HepG2 (cell line): ENCODE data around the gene PACS1. TPM values are rescaled to one million over a fixed set of nuclear protein-coding genes. Genes with fewer than 3 reads are reported as not detected.

Source experiments
- ATAC-seq: fragments of 200-7000 bp; cut with Tn5 transposase; 3 replicates; pipeline ENCODE4 v1.9.1; 2020; ENCODE audit warnings: mild to moderate bottlenecking, moderate library complexity
- BruUV-seq: library from RNA; stranded (reverse); fragments of 400-500 nt; replicated peaks from 2 replicates; lab custom pipeline; 2021; lab: Mats Ljungman, UMichigan
- CTCF ChIA-PET: fragments of 300-600 bp; formaldehyde crosslinking; extraction: SDS; loops from one replicate; lab custom pipeline; 2021; ENCODE audit warnings: low total read pairs, inconsistent platforms, low intra/inter-chr PET ratio; lab: Yijun Ruan, JAX
- POLR2A ChIA-PET: fragments of 350-600 bp; sonication (Branson Sonifier 250); formaldehyde crosslinking; loops from one replicate; lab custom pipeline; 2020; ENCODE audit warnings: antibody characterized with exemption, inconsistent platforms; lab: Yijun Ruan, JAX
- DNase-seq: peaks from one replicate; pipeline ENCODE4 v3.0.0-alpha.2; 2015; ENCODE audit warnings: low spot score
- FAIRE-seq: peaks from 3 replicates; lab custom pipeline; 2011; peaks lifted over from hg19 to GRCh38; lab: Jason Lieb, UNC
- H2AFZ ChIP-seq: one replicate; pipeline ENCODE4 v1.6.1; 2011; ENCODE audit warnings: low read length, inconsistent platforms
- H3K27ac ChIP-seq: fragments of 300-600 bp; 3 replicates; pipeline ENCODE4 v1.8.0; 2011; ENCODE audit warnings: mixed run types, mild to moderate bottlenecking, mixed read lengths, low read length, inconsistent platforms; ENCODE audit not compliant: insufficient read depth; ENCODE audit errors: extremely low read length
- H3K27me3 ChIP-seq, 2 experiments: fragments of 200-600 bp in 1 of 2; 2 replicates in 1 of 2; 3 replicates in 1 of 2; pipeline versions ENCODE4 v1.6.0 to v1.8.0; 2011; ENCODE audit warnings: low read length in 2 of 2, mild to moderate bottlenecking in 2 of 2, moderate library complexity in 2 of 2, inconsistent platforms in 1 of 2; ENCODE audit not compliant: insufficient read depth in 2 of 2, control insufficient read depth in 1 of 2
- H3K36me3 ChIP-seq, 2 experiments: fragments of 200-600 bp in 1 of 2; replicated peaks in 1 of 2; 2 replicates in 1 of 2; 3 replicates in 1 of 2; pipeline versions ENCODE4 v1.5.1 to v1.8.0; 2011; ENCODE audit warnings: low read length in 2 of 2, inconsistent platforms in 1 of 2; ENCODE audit not compliant: insufficient read depth in 2 of 2, control insufficient read depth in 1 of 2
- H3K4me1 ChIP-seq: 2 replicates; pipeline ENCODE4 v1.5.1; 2012; ENCODE audit warnings: low read length, inconsistent platforms; ENCODE audit not compliant: insufficient read depth
- H3K4me2 ChIP-seq: 2 replicates; pipeline ENCODE4 v1.6.0; 2011; ENCODE audit warnings: low read depth, low read length, inconsistent platforms
- H3K4me3 ChIP-seq, 3 experiments: fragments of 200-600 bp in 1 of 3; sonication (generic), shearing (Covaris generic) in 1 of 3; replicated peaks in 1 of 3; 2 replicates each; pipeline ENCODE4 v1.5.1; 2011 to 2016; ENCODE audit warnings: low read length in 3 of 3, inconsistent platforms in 2 of 3, low read depth in 2 of 3, mild to moderate bottlenecking in 2 of 3, control low read depth in 1 of 3, mixed read lengths in 1 of 3; ENCODE audit not compliant: insufficient read depth in 1 of 3
- H3K79me2 ChIP-seq: one replicate; pipeline ENCODE4 v1.6.1; 2011; ENCODE audit warnings: low read length, inconsistent platforms; ENCODE audit not compliant: insufficient read depth
- H3K9ac ChIP-seq: 2 replicates; pipeline ENCODE4 v1.6.0; 2011; ENCODE audit warnings: mild to moderate bottlenecking, low read depth, low read length, inconsistent platforms; ENCODE audit not compliant: insufficient read depth
- H3K9me3 ChIP-seq: 2 replicates; pipeline ENCODE4 v1.5.1; 2012; ENCODE audit warnings: mild to moderate bottlenecking, low read length
- H4K20me1 ChIP-seq: 2 replicates; pipeline ENCODE4 v1.6.0; 2011; ENCODE audit warnings: inconsistent platforms, mild to moderate bottlenecking, low read length, moderate library complexity; ENCODE audit not compliant: insufficient read depth
- FOXJ3 ChIP-seq: sonication (generic); formaldehyde crosslinking; IDR thresholded peaks from 2 replicates; pipeline ENCODE4 v1.4.0; 2020; ENCODE audit warnings: missing genetic modification reagents, mild to moderate bottlenecking, borderline replicate concordance
- FUBP1 ChIP-seq: sonication (generic); formaldehyde crosslinking; IDR thresholded peaks from 2 replicates; pipeline ENCODE4 v1.5.1; 2020; ENCODE audit warnings: missing genetic modification reagents, mild to moderate bottlenecking, borderline replicate concordance
- GMEB2 ChIP-seq: IDR thresholded peaks from 2 replicates; pipeline ENCODE4 v1.6.1; 2016; ENCODE audit warnings: missing biosample characterization, missing genetic modification reagents, low read depth
- GTF2F1 ChIP-seq: fragments of 150-350 bp; IDR thresholded peaks from 2 replicates; pipeline ENCODE4 v1.6.1; 2014; ENCODE audit warnings: low read length
- ISX ChIP-seq: sonication (generic); formaldehyde crosslinking; conservative IDR thresholded peaks from 2 replicates; pipeline ENCODE4 v1.5.0; 2020; ENCODE audit warnings: missing genetic modification reagents
- REST ChIP-seq, 2 experiments: IDR thresholded peaks; 2 replicates each; pipeline ENCODE4 v1.6.1; 2011 to 2012; ENCODE audit warnings: low read length in 2 of 2, borderline replicate concordance in 1 of 2, low read depth in 1 of 2, mild to moderate bottlenecking in 1 of 2, moderate library complexity in 1 of 2
- SIX1 ChIP-seq: sonication (generic); formaldehyde crosslinking; IDR thresholded peaks from 2 replicates; pipeline ENCODE4 v1.4.0; 2020; ENCODE audit warnings: missing genetic modification reagents, borderline replicate concordance
- TCF7L2 ChIP-seq: IDR thresholded peaks from 2 replicates; pipeline ENCODE4 v1.6.1; 2011; ENCODE audit warnings: mild to moderate bottlenecking, low read depth, low read length, moderate library complexity
- U2AF2 ChIP-seq: fragments of 200-400 bp; formaldehyde crosslinking; IDR thresholded peaks from 2 replicates; pipeline ENCODE4 v1.6.1; 2017; ENCODE audit warnings: low read depth, mild to moderate bottlenecking, low read length
- ZBED4 ChIP-seq: sonication (generic); formaldehyde crosslinking; IDR thresholded peaks from 2 replicates; pipeline ENCODE4 v1.4.0; 2020; ENCODE audit warnings: missing genetic modification reagents, borderline replicate concordance
- ZSCAN5A ChIP-seq: sonication (generic); formaldehyde crosslinking; IDR thresholded peaks from 2 replicates; pipeline ENCODE4 v1.8.0; 2022; ENCODE audit warnings: mild to moderate bottlenecking, missing genetic modification reagents, borderline replicate concordance
- WGBS: methylation state at CpG from one replicate; pipeline ENCODE4 v1.1.6; 2017; ENCODE audit warnings: low lambda C conversion rate; 5-methylcytosine and 5-hydroxymethylcytosine counted together
- in situ Hi-C: cut with HindIII; loops from 2 replicates; pipeline ENCODE4 v1.10.0; 2017; ENCODE audit warnings: low pct_unique_long_range_greater_than_20kb; ENCODE audit not compliant: extremely low pct_ligation_motif_present
- intact Hi-C: fragments of 100-400 bp; cut with micrococcal nuclease; formaldehyde crosslinking; loops from one replicate; pipeline ENCODE4 v1.10.0; 2022; ENCODE audit not compliant: unreplicated experiment
- polyA plus RNA-seq, 8 experiments: library from polyadenylated mRNA; depleted of rRNA in 3 of 8; stranded (reverse) in 7 of 8; unstranded in 1 of 8; fragments of >200 nt; fragmentation: Illumina TruSeq in 4 of 8; extraction: Trizol in 4 of 8; gene quantifications; 2 replicates each; pipeline versions ENCODE4 v1.2.1 to v1.2.3, GENCODE V29; 2011 to 2016; ENCODE audit warnings: low read depth in 4 of 8, missing spikeins in 1 of 8, mixed read lengths in 1 of 8; ENCODE audit not compliant: insufficient read depth in 1 of 8
- total RNA-seq, 5 experiments: library from RNA; depleted of rRNA; stranded (reverse); fragments of >200 nt; fragmentation: Illumina TruSeq; extraction: Trizol; gene quantifications; 2 replicates each; pipeline ENCODE4 v1.2.3, GENCODE V29; 2016; ENCODE audit warnings: low read depth in 1 of 5

Gene PACS1
- total and polyA plus RNA-seq, 2 of the 13 experiments (the other 11 are each of a cell fraction or from before 2014, with no cell fraction given), result 7.6 to 8.6 TPM

- ATAC-seq (no peak), DNase-seq (no peak), FAIRE-seq (no peak)
- in situ Hi-C loops, result no loop called here
- CTCF ChIA-PET, result no interaction called here
- Histone ChIP-seq H3K4me3 (no peak overlapping the region), H3K4me1 (peaks cover 6% of the 10 kb centered on the region), H3K9me3 (no peaks in the 10 kb centered on the region), H3K27ac (no peak overlapping the region), H3K9ac (no peak overlapping the region), H2AFZ (no peak overlapping the region), H3K36me3 (no peaks in the 10 kb centered on the region), H3K79me2 (no peaks in the 10 kb centered on the region), H4K20me1 (no peaks in the 10 kb centered on the region), H3K27me3 (no peaks in the 10 kb centered on the region), H3K4me2 (no peak overlapping the region)
- intact Hi-C loops, result no loop called here
- 93% methylated on average over 3 of the region's 3 CpGs for WGBS
- BruUV-seq, result no TSS peak
- POLR2A ChIA-PET, result no interaction called here
- no peak for TF ChIP-seq TCF7L2
- TF ChIP-seq ZBED4 (CRISPR knock-in tag), result no peak
- no peak for TF ChIP-seq GMEB2 (CRISPR knock-in tag)
- TF ChIP-seq U2AF2, result no peak
- TF ChIP-seq REST (IDR thresholded peaks at IDR 0.05; ENCODE audit: borderline replicate concordance in 1 of 2, low read depth in 1 of 2, low read length in 2 of 2), result no peak
- TF ChIP-seq FUBP1 (CRISPR knock-in tag), result no peak
- no peak for TF ChIP-seq ISX (CRISPR knock-in tag)
- TF ChIP-seq FOXJ3 (CRISPR knock-in tag), result no peak
- TF ChIP-seq ZSCAN5A (CRISPR knock-in tag), result no peak
- no peak for TF ChIP-seq GTF2F1
- TF ChIP-seq SIX1 (CRISPR knock-in tag), result no peak
These were observed 134.3 kb downstream of the PACS1 start for GRCh38 chr11:66204412-66204811.
